ENCODE measurements around the gene SNAP47. TPM values are rescaled to one million over a fixed set of nuclear protein-coding genes. Genes with fewer than 3 reads are reported as not detected.
A peak's percentile ranks its signal among the peaks of the same experiment; 100 is the strongest.

The SNAP47 gene
- total RNA-seq, 2 experiments from 2014 or later: 25.3 to 25.5 TPM

DNA sequence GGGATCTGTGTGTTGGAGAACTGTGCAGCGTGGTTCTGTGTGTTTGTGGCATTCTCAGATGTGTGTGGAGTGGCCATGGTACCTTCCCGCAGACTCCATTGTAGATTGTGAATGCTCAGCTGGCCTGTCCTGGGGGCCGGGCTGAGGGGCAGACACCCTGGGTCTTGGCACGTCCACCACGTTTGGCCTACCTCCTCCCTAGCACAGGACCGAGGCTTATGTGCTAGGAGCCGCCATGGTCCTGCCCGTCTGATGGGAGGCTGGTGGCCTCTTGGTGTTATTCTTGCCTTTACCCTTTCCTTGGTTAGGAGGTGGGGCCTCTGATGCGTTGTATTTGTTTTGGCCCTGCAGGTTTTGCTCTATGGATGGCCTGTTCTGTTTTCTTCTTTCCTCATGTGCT lies 25.1 kb downstream of the SNAP47 start:
- DNase-seq (no peak), ATAC-seq (no peak)
- Mint-ChIP-seq H3K36me3 (ENCODE audit: low read depth) (peaks cover 25% of the 10 kb centered on the region), H3K9me3 (no peaks in the 10 kb centered on the region), H3K4me1 (ENCODE audit: low read depth) (peaks cover 67% of the 10 kb centered on the region), H3K4me3 (no peak overlapping the region), H3K27me3 (no peaks in the 10 kb centered on the region), H3K27ac (no peak overlapping the region)
- TF ChIP-seq, protein P1, sequence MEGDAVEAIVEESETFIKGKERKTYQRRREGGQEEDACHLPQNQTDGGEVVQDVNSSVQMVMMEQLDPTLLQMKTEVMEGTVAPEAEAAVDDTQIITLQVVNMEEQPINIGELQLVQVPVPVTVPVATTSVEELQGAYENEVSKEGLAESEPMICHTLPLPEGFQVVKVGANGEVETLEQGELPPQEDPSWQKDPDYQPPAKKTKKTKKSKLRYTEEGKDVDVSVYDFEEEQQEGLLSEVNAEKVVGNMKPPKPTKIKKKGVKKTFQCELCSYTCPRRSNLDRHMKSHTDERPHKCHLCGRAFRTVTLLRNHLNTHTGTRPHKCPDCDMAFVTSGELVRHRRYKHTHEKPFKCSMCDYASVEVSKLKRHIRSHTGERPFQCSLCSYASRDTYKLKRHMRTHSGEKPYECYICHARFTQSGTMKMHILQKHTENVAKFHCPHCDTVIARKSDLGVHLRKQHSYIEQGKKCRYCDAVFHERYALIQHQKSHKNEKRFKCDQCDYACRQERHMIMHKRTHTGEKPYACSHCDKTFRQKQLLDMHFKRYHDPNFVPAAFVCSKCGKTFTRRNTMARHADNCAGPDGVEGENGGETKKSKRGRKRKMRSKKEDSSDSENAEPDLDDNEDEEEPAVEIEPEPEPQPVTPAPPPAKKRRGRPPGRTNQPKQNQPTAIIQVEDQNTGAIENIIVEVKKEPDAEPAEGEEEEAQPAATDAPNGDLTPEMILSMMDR (IDR thresholded peaks at IDR 0.05): no peak
- intact Hi-C loops (cut with micrococcal nuclease): loop anchor here (10.0 kb wide), 1 partner anchor 184 kb away; the partner anchor contains the start of gene WNT9A
- ChIA-PET POLR2A (no interaction called here), CTCF (interaction anchor here (7.0 kb wide), 1 partner anchor 193 kb away, joined by 59 read pairs; no protein-coding TSS in a partner anchor)

DNA sequence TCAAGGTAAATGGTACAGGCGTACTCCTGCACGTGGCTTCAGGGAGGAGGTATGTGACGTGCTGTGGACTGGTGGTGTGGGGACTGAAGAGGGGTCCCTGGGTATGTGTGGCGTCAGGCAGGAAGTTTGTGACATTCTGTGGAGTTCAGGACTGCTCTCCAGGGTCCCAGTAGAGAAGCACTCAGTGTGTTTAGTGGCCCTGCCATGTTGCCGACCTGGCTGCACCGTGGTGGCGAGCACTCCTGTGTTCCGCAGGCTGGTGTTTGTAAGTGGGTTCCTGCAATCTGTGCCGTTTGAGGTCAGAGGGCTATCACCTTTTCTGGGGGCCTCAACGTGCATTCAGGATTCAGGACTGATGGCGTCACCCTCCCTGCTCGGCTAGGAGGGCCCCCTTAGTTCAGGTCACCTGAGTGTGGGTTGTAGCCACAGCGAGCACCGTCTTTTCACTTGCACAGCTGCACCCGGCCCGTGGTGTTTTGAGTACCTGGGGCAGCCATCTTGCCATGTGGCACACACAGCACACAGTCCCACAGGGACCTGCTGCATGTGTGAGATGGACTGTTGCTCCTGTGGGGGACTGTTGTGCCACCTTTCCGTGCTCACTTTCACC lies 26.5 kb downstream of the SNAP47 start:
- no peak for DNase-seq
- TF ChIP-seq, protein P1 (IDR thresholded peaks at IDR 0.05): no peak
- ChIA-PET POLR2A (interaction anchor here (2.7 kb wide), 1 partner anchor 192 kb away, joined by 9 read pairs; no protein-coding TSS in a partner anchor), CTCF (interaction anchor here (0.7 to 7.0 kb wide), 13 partner anchors 10 to 281 kb away, joined by 3 to 59 read pairs (median 3); partner anchors contain the start of gene WNT9A)
- ATAC-seq: no peak
- intact Hi-C loops (cut with micrococcal nuclease): loop anchor here (10.0 kb wide), 1 partner anchor 183 kb away; the partner anchor contains the start of gene WNT9A
- Mint-ChIP-seq H3K27me3 (no peaks in the 10 kb centered on the region), H3K27ac (no peak overlapping the region), H3K4me3 (no peak overlapping the region), H3K9me3 (no peaks in the 10 kb centered on the region), H3K4me1 (ENCODE audit: low read depth) (peaks cover 73% of the 10 kb centered on the region), H3K36me3 (ENCODE audit: low read depth) (peaks cover 28% of the 10 kb centered on the region)

DNA sequence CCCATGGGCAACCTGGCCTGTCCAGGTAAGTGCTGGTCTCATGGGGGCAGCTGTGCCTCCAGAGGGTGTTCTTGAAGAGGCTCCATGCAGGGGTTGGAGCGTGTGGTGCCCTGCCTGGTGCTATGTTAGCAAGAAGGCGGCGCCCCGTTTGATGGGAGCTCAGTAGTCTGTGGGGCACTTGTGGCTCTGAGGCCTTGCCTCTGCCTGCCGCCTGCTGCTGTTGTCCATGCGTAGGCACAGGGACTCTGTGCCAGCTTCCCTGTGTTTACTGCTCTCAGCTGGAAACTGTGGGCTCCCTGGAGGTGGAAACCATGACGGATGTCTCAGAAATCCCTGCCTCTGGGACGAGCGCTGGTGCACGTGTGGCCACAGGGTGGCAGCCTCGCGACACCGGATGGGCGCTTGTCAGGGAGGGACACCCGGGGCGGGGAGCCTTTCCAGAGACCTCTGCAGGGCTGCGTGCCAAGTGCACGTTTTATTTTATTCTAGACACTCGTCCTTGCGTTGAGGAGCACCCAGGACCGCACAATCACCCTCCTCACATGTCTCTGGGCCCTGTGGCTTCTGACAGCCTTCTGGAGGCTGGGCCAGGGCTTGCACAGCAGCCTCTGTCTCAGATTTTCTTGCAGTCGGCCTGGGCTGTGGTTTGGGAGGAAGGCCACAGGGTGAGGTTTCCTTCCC lies 27.1 kb downstream of the SNAP47 start:
- Mint-ChIP-seq H3K36me3 (ENCODE audit: low read depth) (peaks cover 32% of the 10 kb centered on the region), H3K27ac (peak overlapping the region; percentile 21)
- POLR2A ChIA-PET: interaction anchor here (0.6 to 2.7 kb wide), 3 partner anchors 191 to 320 kb away, joined by 3 to 9 read pairs (median 3); partner anchors contain the start of gene ARF1

DNA sequence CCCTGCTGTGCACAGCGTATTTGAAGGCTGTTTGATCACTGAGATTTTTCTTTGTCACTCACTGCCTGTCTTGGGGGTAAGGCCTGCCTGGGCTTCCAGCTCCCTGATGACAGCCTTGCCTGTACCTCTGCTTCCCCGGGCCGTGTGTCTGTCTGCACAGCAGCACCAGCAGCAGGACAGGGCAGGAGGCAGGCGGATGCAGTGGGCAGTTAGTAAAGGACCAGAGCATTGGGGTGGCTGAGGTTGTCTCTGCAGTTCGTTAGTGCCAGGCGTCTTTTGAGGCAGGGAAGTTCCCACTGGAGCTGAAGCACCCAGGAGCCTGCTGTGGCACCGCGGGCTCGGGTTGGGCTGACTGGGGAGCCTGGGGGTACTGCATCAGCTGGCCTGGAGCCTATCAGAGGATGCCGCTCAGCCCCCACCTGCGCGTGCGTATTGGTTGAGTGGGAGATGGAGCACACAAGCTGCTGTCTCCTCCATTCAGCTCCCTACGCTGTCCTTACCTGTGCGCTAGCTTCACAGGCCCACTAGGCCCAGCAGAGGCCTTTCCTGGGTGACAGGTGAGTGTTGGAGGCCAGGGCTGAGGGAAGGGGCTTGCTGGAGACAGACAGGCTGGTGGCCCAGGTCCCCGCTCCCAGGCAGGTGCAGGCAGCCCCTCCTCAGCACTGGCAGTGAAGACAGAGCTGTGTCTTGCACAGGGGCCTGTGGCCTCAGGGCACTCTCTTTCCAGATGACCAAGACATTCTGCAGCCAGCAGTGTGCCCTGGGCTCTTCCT lies 28.2 kb downstream of the SNAP47 start:
- intact Hi-C loops (cut with micrococcal nuclease): loop anchor here (10.0 kb wide), 1 partner anchor 181 kb away; the partner anchor contains the start of gene WNT9A
- Mint-ChIP-seq H3K9me3 (no peaks in the 10 kb centered on the region), H3K27me3 (no peaks in the 10 kb centered on the region), H3K27ac (no peak overlapping the region), H3K4me3 (no peak overlapping the region), H3K36me3 (ENCODE audit: low read depth) (peaks cover 34% of the 10 kb centered on the region), H3K4me1 (ENCODE audit: low read depth) (peaks cover 80% of the 10 kb centered on the region)
- no peak for DNase-seq
- POLR2A ChIA-PET: interaction anchor here (0.6 to 2.7 kb wide), 4 partner anchors 190 to 319 kb away, joined by 3 to 9 read pairs (median 3); partner anchors contain the start of gene ARF1
- TF ChIP-seq, protein P1 (IDR thresholded peaks at IDR 0.05): no peak
- no peak for ATAC-seq
- CTCF ChIA-PET: interaction anchor here (0.6 to 7.0 kb wide), 10 partner anchors 10 to 189 kb away, joined by 3 to 59 read pairs (median 4); partner anchors contain the start of gene WNT9A

More for the DNA sequence above, 27.1 kb downstream of the SNAP47 start:
- no peak overlapping the region for H3K4me3 Mint-ChIP-seq
- DNase-seq (peak; percentile 92), ATAC-seq (peak; percentile 74)
- CTCF ChIA-PET: interaction anchor here (0.7 to 7.0 kb wide), 18 partner anchors 10 to 281 kb away, joined by 3 to 59 read pairs (median 4); partner anchors contain the start of gene WNT9A
- intact Hi-C loops (cut with micrococcal nuclease): loop anchor here (10.0 kb wide), 1 partner anchor 182 kb away; the partner anchor contains the start of gene WNT9A
- H3K27me3 Mint-ChIP-seq: no peaks in the 10 kb centered on the region
- TF ChIP-seq, protein P1 (IDR thresholded peaks at IDR 0.05): peak; percentile 83
- no peaks in the 10 kb centered on the region for H3K9me3 Mint-ChIP-seq
- H3K4me1 Mint-ChIP-seq (ENCODE audit: low read depth): peaks cover 80% of the 10 kb centered on the region

All from activated CD8-positive, alpha-beta T cell treated with anti-CD3 and anti-CD28 coated beads for 36 hours (primary cell).